Subcutaneous abdominal adipose tissue (tissue), 5 donors: Measurements from ENCODE around the gene KRTAP1-4.
"Not testable (repeated sequence)": the region's sequence is repeated elsewhere in the genome, so short reads cannot be mapped to it uniquely, and the experiment has no call there.

Experiments used
- H3K27ac ChIP-seq: one replicate; pipeline ENCODE4 v1.7.0; 2013; ENCODE audit warnings: low read depth, mild to moderate bottlenecking, inconsistent platforms, low read length, moderate library complexity
- H3K27me3 ChIP-seq, 5 donors: one replicate each; pipeline ENCODE4 v1.7.0; 2013; ENCODE audit warnings: low read length in 5 of 5, inconsistent platforms in 1 of 5; ENCODE audit not compliant: control insufficient read depth in 5 of 5, insufficient read depth in 4 of 5
- H3K36me3 ChIP-seq, 5 donors: one replicate each; pipeline ENCODE4 v1.7.0; 2013; ENCODE audit warnings: low read length in 5 of 5; ENCODE audit not compliant: control insufficient read depth in 5 of 5, insufficient read depth in 5 of 5
- H3K4me1 ChIP-seq, 5 donors: one replicate each; pipeline ENCODE4 v1.7.0; 2013; ENCODE audit warnings: low read length in 5 of 5, mild to moderate bottlenecking in 3 of 5, moderate library complexity in 1 of 5; ENCODE audit not compliant: control insufficient read depth in 5 of 5, insufficient read depth in 5 of 5
- H3K4me3 ChIP-seq, 5 donors: one replicate each; pipeline ENCODE4 v1.7.0; 2013; ENCODE audit warnings: low read length in 5 of 5, low read depth in 1 of 5
- H3K9ac ChIP-seq, 5 donors: one replicate each; pipeline ENCODE4 v1.7.0; 2013; ENCODE audit warnings: low read length in 5 of 5, mild to moderate bottlenecking in 4 of 5, moderate library complexity in 3 of 5
- H3K9me3 ChIP-seq, 5 donors: one replicate each; pipeline ENCODE4 v1.7.0; 2013; ENCODE audit warnings: low read length in 5 of 5; ENCODE audit not compliant: control insufficient read depth in 5 of 5
- donor health status: healthy.
- donor health status: healthy.
- donor health status: healthy.
- donor health status: healthy.
- donor health status: healthy.

KRTAP1-4 gene

GRCh38 chr17:41009301-41009760 is 20.7 kb downstream of the KRTAP1-4 start:
- Histone ChIP-seq H3K4me1 (no peaks in the 10 kb centered on the region), H3K27ac (no peak overlapping the region)

GRCh38 chr17:41008811-41009210 is 21.2 kb downstream of the KRTAP1-4 start, which contains the start of gene KRTAP3-1:
Gene KRTAP3-1, minus strand, starts transcription at chr17:41009128. Its CDS starts 54 bp downstream, at chr17:41009074.
- Histone ChIP-seq H3K27ac (no peak within 1 kb of the TSS), H3K9ac (no peak within 1 kb of the TSS), H3K4me3 (no peak within 1 kb of the TSS), H3K9me3 (no peaks in the 10 kb centered on the region), H3K4me1 (no peaks in the 10 kb centered on the region), H3K36me3 (no peaks in the 10 kb centered on the region), H3K27me3 (peaks cover 0 to 3% (median 0%) of the 10 kb centered on the region in 5 donors)

More at GRCh38 chr17:41009301-41009760, 20.7 kb downstream of the KRTAP1-4 start:
- Histone ChIP-seq H3K36me3 (no peaks in the 10 kb centered on the region), H3K9me3 (no peaks in the 10 kb centered on the region), H3K9ac (no peak overlapping the region), H3K4me3 (no peak overlapping the region), H3K27me3 (peaks cover 0 to 2% (median 0%) of the 10 kb centered on the region in 5 donors)

- no peaks in the 10 kb centered on the region for H3K36me3 ChIP-seq
- H3K27me3 ChIP-seq, result peaks cover 0 to 3% (median 0%) of the 10 kb centered on the region in 5 donors
- H3K4me3 ChIP-seq, result no peak overlapping the region
- no peaks in the 10 kb centered on the region for H3K4me1 ChIP-seq
- H3K9ac ChIP-seq, result no peak overlapping the region
- H3K27ac ChIP-seq, result no peak overlapping the region
- no peaks in the 10 kb centered on the region for H3K9me3 ChIP-seq
These were observed 25.6 kb downstream of the KRTAP1-4 start for GRCh38 chr17:41004397-41004796.

GRCh38 chr17:41003926-41004325 is 26.1 kb downstream of the KRTAP1-4 start:
- Histone ChIP-seq H3K27ac (no peak overlapping the region), H3K27me3 (peaks cover 0 to 3% (median 0%) of the 10 kb centered on the region in 5 donors), H3K4me3 (no peak overlapping the region), H3K9ac (no peak overlapping the region), H3K9me3 (no peaks in the 10 kb centered on the region), H3K4me1 (no peaks in the 10 kb centered on the region), H3K36me3 (no peaks in the 10 kb centered on the region)

DNA sequence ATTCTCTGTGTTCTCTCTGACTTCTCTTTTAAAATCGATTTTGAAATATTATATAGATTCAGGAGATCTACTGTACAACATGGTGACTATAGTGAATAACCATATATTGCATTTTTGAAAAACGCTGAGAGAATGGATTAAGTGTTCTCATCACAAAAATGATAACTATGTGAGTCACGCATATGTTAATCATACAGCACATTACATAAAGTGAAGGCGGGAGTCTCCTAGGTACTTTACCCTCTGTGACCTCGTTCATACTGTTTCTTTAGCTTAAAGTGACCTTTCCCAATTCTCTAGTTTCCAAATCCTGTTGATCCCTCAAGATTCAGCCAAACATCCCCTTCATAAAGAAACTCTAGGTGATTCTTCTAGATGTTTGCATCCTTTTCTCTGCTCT is 27.2 kb downstream of the KRTAP1-4 start:
- no peaks in the 10 kb centered on the region for H3K4me1 ChIP-seq
- H3K36me3 ChIP-seq, result no peaks in the 10 kb centered on the region
- peaks cover 0 to 3% (median 0%) of the 10 kb centered on the region in 5 donors for H3K27me3 ChIP-seq
- H3K4me3 ChIP-seq, result no peak overlapping the region
- H3K27ac ChIP-seq, result no peak overlapping the region
- H3K9me3 ChIP-seq, result no peaks in the 10 kb centered on the region
- H3K9ac ChIP-seq, result no peak overlapping the region

DNA sequence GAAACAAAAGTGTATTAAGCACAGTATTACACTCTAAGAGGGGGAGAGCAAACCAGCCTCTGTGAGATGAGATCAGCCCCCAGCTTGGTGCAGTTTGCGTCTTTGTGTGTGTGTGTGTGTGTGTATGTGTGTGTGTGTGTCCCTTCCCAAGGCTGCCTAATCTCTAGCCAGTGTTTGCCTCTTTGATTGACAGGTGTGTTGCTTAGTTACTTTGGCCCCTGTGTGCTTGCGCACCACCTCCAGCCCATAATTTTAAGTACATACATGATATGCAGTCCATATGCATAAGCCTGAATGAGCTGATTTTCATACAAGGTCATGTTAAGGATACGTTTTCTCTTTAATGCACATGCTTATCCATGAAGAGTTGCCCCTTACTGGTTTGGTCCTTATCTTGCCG is 28.2 kb downstream of the KRTAP1-4 start:
- Histone ChIP-seq H3K9ac (no peak overlapping the region), H3K36me3 (no peaks in the 10 kb centered on the region), H3K4me3 (no peak overlapping the region), H3K4me1 (no peaks in the 10 kb centered on the region), H3K27me3 (peaks cover 0 to 3% (median 0%) of the 10 kb centered on the region in 5 donors), H3K27ac (no peak overlapping the region), H3K9me3 (no peaks in the 10 kb centered on the region)

DNA sequence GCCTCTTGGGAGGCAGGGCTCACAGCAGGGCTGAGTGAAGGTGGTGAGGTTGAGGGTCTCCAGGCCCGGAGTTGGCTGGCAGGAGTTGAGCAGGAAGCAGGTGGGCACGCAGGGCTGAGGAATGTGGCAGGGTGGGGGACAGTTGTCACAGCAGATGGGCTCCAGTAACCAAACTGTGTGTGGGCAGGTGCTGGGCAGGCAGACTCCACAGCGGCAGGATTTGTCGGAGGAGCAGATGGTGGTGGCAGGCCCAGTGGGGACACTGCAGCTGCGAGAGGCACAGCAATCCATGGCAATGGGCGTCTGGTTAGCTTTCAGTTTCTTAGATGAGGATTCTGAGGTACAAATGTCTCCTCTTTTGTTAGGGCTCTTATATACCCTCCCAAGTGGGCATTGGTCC is 30.4 kb downstream of the KRTAP1-4 start, which contains the start of gene KRTAP3-2:
Gene KRTAP3-2 (minus strand): TSS at position 344 of the 400 bp plus-strand sequence. CDS start 53 bp downstream, at position 291.
- not testable (repeated sequence) for H3K4me3 ChIP-seq, H3K27me3 ChIP-seq, H3K9ac ChIP-seq, H3K27ac ChIP-seq, H3K4me1 ChIP-seq, H3K9me3 ChIP-seq, H3K36me3 ChIP-seq

- no peaks in the 10 kb centered on the region for H3K4me1 ChIP-seq
- no peaks in the 10 kb centered on the region for H3K9me3 ChIP-seq
- no peak overlapping the region for H3K27ac ChIP-seq
- no peak overlapping the region for H3K9ac ChIP-seq
- H3K27me3 ChIP-seq, result peaks cover 0 to 10% (median 3%) of the 10 kb centered on the region in 5 donors
- H3K36me3 ChIP-seq, result no peaks in the 10 kb centered on the region
- no peak overlapping the region for H3K4me3 ChIP-seq
These were observed 32.6 kb downstream of the KRTAP1-4 start for GRCh38 chr17:40997361-40997760.

- H3K4me3 ChIP-seq, result no peak overlapping the region
- H3K27ac ChIP-seq, result no peak overlapping the region
- H3K36me3 ChIP-seq, result no peaks in the 10 kb centered on the region
- H3K9ac ChIP-seq, result no peak overlapping the region
- peaks cover 0 to 10% (median 4%) of the 10 kb centered on the region in 5 donors for H3K27me3 ChIP-seq
- no peaks in the 10 kb centered on the region for H3K4me1 ChIP-seq
- no peaks in the 10 kb centered on the region for H3K9me3 ChIP-seq
These were observed 33.2 kb downstream of the KRTAP1-4 start for GRCh38 chr17:40996829-40997228.

- Histone ChIP-seq H3K4me1 (no peaks in the 10 kb centered on the region), H3K36me3 (no peaks in the 10 kb centered on the region), H3K27ac (no peak overlapping the region), H3K4me3 (no peak overlapping the region), H3K27me3 (peaks cover 0 to 10% (median 4%) of the 10 kb centered on the region in 5 donors), H3K9ac (no peak overlapping the region), H3K9me3 (peaks cover 0 to 4% (median 2%) of the 10 kb centered on the region in 5 donors)
These were observed 34.9 kb downstream of the KRTAP1-4 start for GRCh38 chr17:40995116-40995515.
